Heart right ventricle (tissue), 16 donors: ENCODE measurements around the gene DAPK1. TPM values are rescaled to one million over a fixed set of nuclear protein-coding genes. Genes with fewer than 3 reads are reported as not detected.

Source experiments
- ATAC-seq, 8 donors: fragments of 200-7000 bp; cut with Tn5 transposase; one replicate each; pipeline ENCODE4 v1.9.1; 2020; ENCODE audit warnings: mild to moderate bottlenecking in 8 of 8, moderate library complexity in 8 of 8, moderate number of reproducible peaks in 1 of 8
- DNase-seq, 2 donors: peaks; one replicate each; pipeline ENCODE4 v3.0.0-alpha.2; 2020
- H3K27ac ChIP-seq, 10 donors: fragments of 200-600 bp; sonication (generic) in 2 of 10; one replicate each; pipeline versions ENCODE4 v1.5.0 to v1.8.0; 2020 to 2022; ENCODE audit warnings: mild to moderate bottlenecking in 3 of 10
- H3K27me3 ChIP-seq, 7 donors: fragments of 200-600 bp; one replicate each; pipeline ENCODE4 v1.8.0; 2021 to 2022; ENCODE audit warnings: mild to moderate bottlenecking in 2 of 7
- H3K36me3 ChIP-seq, 9 donors: fragments of 200-600 bp; sonication (generic) in 1 of 9; one replicate each; pipeline versions ENCODE4 v1.5.0 to v1.8.0; 2020 to 2022; ENCODE audit warnings: mild to moderate bottlenecking in 2 of 9
- H3K4me1 ChIP-seq, 9 donors: fragments of 200-600 bp; sonication (generic) in 1 of 9; one replicate each; pipeline versions ENCODE4 v1.5.0 to v1.8.0; 2020 to 2022; ENCODE audit warnings: mild to moderate bottlenecking in 4 of 9
- H3K4me3 ChIP-seq, 10 donors: fragments of 200-600 bp; sonication (generic) in 2 of 10; one replicate each; pipeline versions ENCODE4 v1.5.0 to v1.8.0; 2020 to 2022; ENCODE audit warnings: mild to moderate bottlenecking in 7 of 10, moderate library complexity in 2 of 10
- H3K9me3 ChIP-seq, 11 donors: fragments of 200-600 bp in 10 of 11; sonication (generic) in 2 of 11; one replicate each; pipeline versions ENCODE4 v1.5.0 to v1.8.0; 2013 to 2022; ENCODE audit warnings: mild to moderate bottlenecking in 2 of 11, control low read depth in 1 of 11, moderate library complexity in 1 of 11
- CTCF ChIP-seq, 9 donors: fragments of 200-600 bp; sonication (generic) in 2 of 9; IDR thresholded peaks; one replicate each; pipeline versions ENCODE4 v1.5.0 to v1.8.0; 2021 to 2022; ENCODE audit warnings: antibody characterized with exemption in 9 of 9, mild to moderate bottlenecking in 5 of 9, moderate library complexity in 1 of 9
- WGBS, 2 donors: extraction: QIAGEN DNeasy Blood & Tissue Kit; methylation state at CpG; one replicate each; pipeline ENCODE4 v1.1.7; 2013; ENCODE audit warnings: inconsistent platforms in 1 of 2; 5-methylcytosine and 5-hydroxymethylcytosine counted together
- intact Hi-C, 10 donors: fragments of 100-400 bp; cut with DNase I; formaldehyde crosslinking; loops; one replicate each; pipeline versions ENCODE4 v1.11.1 to v1.14.2; 2022
- polyA plus RNA-seq, 2 donors: library from polyadenylated mRNA; stranded (reverse); fragments of 200-250 nt; gene quantifications; one replicate each; pipeline ENCODE4 v1.2.3, GENCODE V29; 2013
- total RNA-seq, 10 donors: library from RNA; stranded (reverse); fragmentation: NEBNext Ultra II Directional in 3 of 10; extraction: Animal tissue kit (Norgen Biotek cat#: 25700) in 3 of 10; gene quantifications; one replicate each; pipeline versions ENCODE4 v1.2.1 to v1.2.4, GENCODE V29; 2021 to 2023
- donor health status: Arrhythmogenic right ventricular cardiomyopathy.
- donor health status: ischemic (EF 13 %, LVEDD 7.1; RV severe dilation, severe dysfunction).
- donor health status: healthy with polysubstance abuse.
- donor health status: DM: no; HTN: yes; CAD: no.
- donor health status: DM: no; HTN: no; CAD: no.
- donor health status: ischemic (EF 25% LVEDD 6.9; RV normal size, moderate dysfunction).
- donor health status: ischemic (EF 25% LVEDD 5.7; RV mildly dilated, moderate dysfunction).
- donor health status: healthy.
- donor health status: DM: yes; HTN: yes; CAD: no.
- donor health status: Ischemic cardiomyopathy.
- donor health status: ischemic (EF 35%, LVEDD 5.7; RV mildly dilated, moderate dysfunction).
- donor health status: nonischemic (EF 11% LVEDD 7.7; RV severe dilation, severe dysfunction).
- donor health status: DM: yes; HTN: yes; CAD: no.
- donor health status: PGD.
- donor health status: ischemic (EF 29% LVEDD 5.4; RV normal size, mild dysfunction).
- donor health status: nonischemic (EF 23%, LVEDD 6.1; RV moderate dilation, normal function).

DAPK1 gene
- total and polyA plus RNA-seq, 12 donors, result 1.1 to 15.5 (median 4.2) TPM

- Histone ChIP-seq H3K27ac (peak overlapping the region in 1 of 10 donors; percentile 73), H3K9me3 (peaks cover 0 to 6% (median 0%) of the 10 kb centered on the region in 11 donors), H3K4me1 (peaks cover 0 to 67% (median 5%) of the 10 kb centered on the region in 9 donors), H3K4me3 (no peak overlapping the region), H3K27me3 (peaks cover 0 to 11% (median 0%) of the 10 kb centered on the region in 7 donors), H3K36me3 (no peaks in the 10 kb centered on the region)
- ATAC-seq (no peak), DNase-seq (no peak)
- intact Hi-C loops, result no loop called here
- no peak for TF ChIP-seq CTCF (IDR thresholded peaks at IDR 0.05)
- WGBS, 2 donors, result 64 to 78% methylated on average over 3 of the region's 3 CpGs
Observed at GRCh38 chr9:87516926-87517290, 19.2 kb downstream of the DAPK1 start.

DNA sequence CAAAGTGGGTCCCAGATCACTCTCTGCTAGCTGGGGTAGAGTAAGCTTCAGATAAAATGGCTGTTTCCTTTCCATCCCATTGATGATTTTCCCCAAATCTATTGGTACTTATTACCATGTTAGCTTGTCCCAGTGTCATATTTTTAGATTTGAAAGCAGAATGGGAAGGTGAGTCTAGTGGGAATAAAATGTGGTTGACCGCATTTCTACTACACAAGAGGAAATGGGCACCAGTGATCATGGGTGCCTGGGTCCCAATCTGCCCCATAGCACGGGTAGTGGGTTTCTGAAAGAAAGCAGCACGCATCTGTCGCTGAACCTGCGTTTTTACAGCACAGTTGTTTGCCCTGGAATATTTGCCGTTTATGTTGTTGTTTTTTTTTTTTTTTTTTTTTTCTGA lies 20.1 kb downstream of the DAPK1 start:
- Histone ChIP-seq H3K36me3 (no peaks in the 10 kb centered on the region), H3K4me1 (peaks cover 0 to 63% (median 5%) of the 10 kb centered on the region in 9 donors), H3K27ac (no peak overlapping the region), H3K4me3 (no peak overlapping the region), H3K9me3 (peaks cover 0 to 6% (median 0%) of the 10 kb centered on the region in 11 donors), H3K27me3 (peaks cover 0 to 11% (median 0%) of the 10 kb centered on the region in 7 donors)
- WGBS, 2 donors, result 82 to 85% methylated on average over 6 of the region's 6 CpGs
- ATAC-seq (no peak), DNase-seq (no peak)
- TF ChIP-seq CTCF (IDR thresholded peaks at IDR 0.05), result no peak
- intact Hi-C loops, result no loop called here

DNA sequence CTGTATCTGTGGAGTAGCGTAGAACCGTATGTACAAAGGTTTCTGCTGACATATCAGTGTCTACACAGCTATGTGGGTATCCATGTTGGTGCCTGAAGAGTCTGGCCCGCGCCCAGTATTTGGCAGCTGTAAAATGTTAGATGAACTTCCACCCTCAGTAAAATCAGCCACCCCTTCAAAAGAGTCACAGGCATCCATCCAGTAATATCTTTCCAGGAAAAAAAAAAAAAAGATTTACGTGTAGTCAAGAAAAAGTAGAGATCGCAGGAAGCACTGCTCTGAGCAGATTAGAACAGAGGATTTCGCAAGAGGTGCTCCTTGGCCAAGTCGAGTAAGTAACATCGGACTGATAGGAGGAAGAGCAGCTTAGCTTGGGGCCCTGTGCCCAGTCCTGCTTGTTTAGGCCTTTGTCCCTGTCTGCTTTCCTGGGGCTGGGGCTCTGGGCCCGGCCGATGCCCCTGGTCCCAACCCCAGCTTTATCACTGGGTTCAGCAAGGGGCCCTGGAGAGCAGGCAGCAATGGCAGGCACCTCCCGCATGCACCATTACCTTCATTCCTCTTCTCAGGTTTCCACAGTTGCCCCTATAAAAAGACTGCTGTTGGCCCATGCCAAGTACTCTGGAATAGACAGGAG lies 21.2 kb downstream of the DAPK1 start:
- no peak for TF ChIP-seq CTCF (IDR thresholded peaks at IDR 0.05)
- Histone ChIP-seq H3K4me1 (peaks cover 0 to 56% (median 5%) of the 10 kb centered on the region in 9 donors), H3K4me3 (no peak overlapping the region), H3K27ac (peak overlapping the region in 1 of 10 donors; percentile 53), H3K9me3 (peaks cover 0 to 6% (median 0%) of the 10 kb centered on the region in 11 donors), H3K27me3 (peaks cover 0 to 12% (median 0%) of the 10 kb centered on the region in 7 donors), H3K36me3 (no peaks in the 10 kb centered on the region)
- ATAC-seq, result peak in 7 of 8 donors; percentile 56 to 87 (median 71)
- DNase-seq, result peak; percentile 34
- intact Hi-C loops, result no loop called here
- 49 to 62% methylated on average over 12 of the region's 12 CpGs for WGBS, 2 donors

DNA sequence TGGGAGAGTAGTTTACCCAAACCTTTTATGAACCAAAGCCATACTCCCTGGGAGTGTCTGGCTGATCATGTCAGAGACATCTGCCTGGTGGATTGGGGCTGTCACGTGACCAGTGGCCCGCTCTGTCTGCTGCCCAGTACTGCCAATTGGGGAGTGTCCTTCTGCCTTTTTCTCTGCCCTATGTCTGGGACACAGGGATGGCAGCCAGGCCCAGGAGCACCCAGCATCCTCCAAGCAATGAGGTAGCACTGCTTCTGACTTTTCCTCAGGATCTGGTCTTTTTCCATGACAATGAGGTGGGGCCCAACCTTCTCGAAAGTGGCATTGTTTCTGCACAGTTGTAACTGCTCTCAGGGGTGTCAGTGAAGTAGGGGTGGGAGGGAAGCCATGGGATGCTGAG lies 21.8 kb downstream of the DAPK1 start:
- no peaks in the 10 kb centered on the region for H3K36me3 ChIP-seq
- peaks cover 0 to 17% (median 0%) of the 10 kb centered on the region in 7 donors for H3K27me3 ChIP-seq
- 63 to 74% methylated on average over 3 of the region's 3 CpGs for WGBS, 2 donors
- intact Hi-C loops, result no loop called here
- DNase-seq (no peak), ATAC-seq (no peak)
- H3K27ac ChIP-seq, result no peak overlapping the region
- no peak overlapping the region for H3K4me3 ChIP-seq
- H3K4me1 ChIP-seq, result peaks cover 0 to 49% (median 5%) of the 10 kb centered on the region in 9 donors
- H3K9me3 ChIP-seq, result peaks cover 0 to 6% (median 0%) of the 10 kb centered on the region in 11 donors
- no peak for TF ChIP-seq CTCF (IDR thresholded peaks at IDR 0.05)
